Type B pancreatic cell (in vitro differentiated cells): ENCODE measurements around the gene M6PR. TPM values are rescaled to one million over a fixed set of nuclear protein-coding genes. Genes with fewer than 3 reads are reported as not detected.
"Not testable (repeated sequence)": the region's sequence is repeated elsewhere in the genome, so short reads cannot be mapped to it uniquely, and the experiment has no call there.

Experiments
- DNase-seq: peaks from one replicate; pipeline ENCODE4 v3.0.0; 2021; ENCODE audit warnings: mixed read lengths; ENCODE audit not compliant: unreplicated experiment; ENCODE audit errors: extremely low spot score
- H3K27ac Mint-ChIP-seq: 2 replicates; pipeline ENCODE4 v1.8.0; 2021; ENCODE audit warnings: mild to moderate bottlenecking, mixed read lengths
- H3K27me3 Mint-ChIP-seq: 2 replicates; pipeline ENCODE4 v1.8.0; 2021; ENCODE audit warnings: mixed read lengths
- H3K36me3 Mint-ChIP-seq: 2 replicates; pipeline ENCODE4 v1.8.0; 2021; ENCODE audit warnings: mixed read lengths
- H3K4me1 Mint-ChIP-seq: one replicate; pipeline ENCODE4 v1.8.0; 2021; ENCODE audit warnings: mixed read lengths; ENCODE audit not compliant: unreplicated experiment
- H3K4me3 Mint-ChIP-seq: 2 replicates; pipeline ENCODE4 v1.8.0; 2021; ENCODE audit warnings: mild to moderate bottlenecking, mixed read lengths
- H3K9me3 Mint-ChIP-seq: 2 replicates; pipeline ENCODE4 v1.8.0; 2021; ENCODE audit warnings: mixed read lengths
- total RNA-seq: library from RNA; stranded (reverse); gene quantifications from 2 replicates; pipeline ENCODE4 v1.2.1, GENCODE V29; 2021; ENCODE audit warnings: low replicate concordance
- TF ChIP-seq, protein P1 (sequence below): fragments of 200-600 bp; sonication (generic); conservative IDR thresholded peaks from 2 replicates; pipeline ENCODE4 v1.5.0; 2021; ENCODE audit warnings: antibody characterized with exemption, mild to moderate bottlenecking

M6PR gene
- total RNA-seq, 1 donor from 2014 or later = 129 TPM

DNA sequence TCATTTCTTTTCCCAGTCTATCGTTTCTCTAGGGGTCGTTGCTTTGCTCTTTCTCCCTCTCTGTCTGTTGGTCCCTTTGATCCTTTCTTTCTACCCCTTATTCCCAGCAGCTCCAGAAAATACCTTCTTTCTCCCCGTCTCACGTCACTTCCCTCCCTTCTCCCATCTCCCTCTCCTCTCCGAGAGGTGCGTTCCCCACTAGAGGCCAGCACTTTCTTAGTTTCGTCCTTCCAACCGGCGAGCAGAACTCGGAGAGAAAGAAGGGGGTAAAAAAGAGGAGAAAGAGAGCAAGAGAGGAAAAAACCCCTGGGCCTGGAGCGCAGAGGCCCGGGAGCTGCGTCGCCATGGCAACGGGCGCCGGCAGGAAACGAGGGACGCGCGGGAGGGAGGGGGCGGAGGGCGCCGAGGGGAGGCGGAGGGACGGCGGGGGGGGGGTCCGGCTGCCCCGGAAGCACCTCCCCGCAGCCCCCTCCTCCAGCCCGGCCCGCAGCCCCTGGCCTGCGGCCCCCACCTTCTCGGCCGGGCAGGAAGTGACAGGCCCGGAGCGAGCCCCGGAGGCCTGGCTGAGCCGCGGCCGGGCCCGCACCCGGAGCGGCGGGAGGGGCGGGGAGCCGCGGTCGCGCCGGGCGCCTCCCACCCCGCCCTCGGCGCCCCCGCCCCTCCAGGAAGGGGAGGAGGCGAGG lies 35.3 kb downstream of the M6PR start, which contains the start of gene PHC1:
Gene PHC1, plus strand, starts transcription at position 477 of the 683 bp plus-strand sequence. CDS start 3,169 bp downstream, outside the sequence.
- peak within 1 kb of the TSS; percentile 96 for H3K4me3 Mint-ChIP-seq
- H3K36me3 Mint-ChIP-seq, H3K27me3 Mint-ChIP-seq, H3K9me3 Mint-ChIP-seq: not testable (repeated sequence)
- TF ChIP-seq, protein P1, sequence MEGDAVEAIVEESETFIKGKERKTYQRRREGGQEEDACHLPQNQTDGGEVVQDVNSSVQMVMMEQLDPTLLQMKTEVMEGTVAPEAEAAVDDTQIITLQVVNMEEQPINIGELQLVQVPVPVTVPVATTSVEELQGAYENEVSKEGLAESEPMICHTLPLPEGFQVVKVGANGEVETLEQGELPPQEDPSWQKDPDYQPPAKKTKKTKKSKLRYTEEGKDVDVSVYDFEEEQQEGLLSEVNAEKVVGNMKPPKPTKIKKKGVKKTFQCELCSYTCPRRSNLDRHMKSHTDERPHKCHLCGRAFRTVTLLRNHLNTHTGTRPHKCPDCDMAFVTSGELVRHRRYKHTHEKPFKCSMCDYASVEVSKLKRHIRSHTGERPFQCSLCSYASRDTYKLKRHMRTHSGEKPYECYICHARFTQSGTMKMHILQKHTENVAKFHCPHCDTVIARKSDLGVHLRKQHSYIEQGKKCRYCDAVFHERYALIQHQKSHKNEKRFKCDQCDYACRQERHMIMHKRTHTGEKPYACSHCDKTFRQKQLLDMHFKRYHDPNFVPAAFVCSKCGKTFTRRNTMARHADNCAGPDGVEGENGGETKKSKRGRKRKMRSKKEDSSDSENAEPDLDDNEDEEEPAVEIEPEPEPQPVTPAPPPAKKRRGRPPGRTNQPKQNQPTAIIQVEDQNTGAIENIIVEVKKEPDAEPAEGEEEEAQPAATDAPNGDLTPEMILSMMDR = peak; percentile 55
- peak within 1 kb of the TSS; percentile 98 for H3K27ac Mint-ChIP-seq
- peaks cover 11% of the 10 kb centered on the region for H3K4me1 Mint-ChIP-seq
- peak; percentile 84 for DNase-seq

- peaks cover 11% of the 10 kb centered on the region for H3K4me1 Mint-ChIP-seq
- H3K27ac Mint-ChIP-seq = peak overlapping the region; percentile 98
- TF ChIP-seq, protein P1 = no peak
- no peaks in the 10 kb centered on the region for H3K9me3 Mint-ChIP-seq
- H3K27me3 Mint-ChIP-seq = no peaks in the 10 kb centered on the region
- peaks cover 3% of the 10 kb centered on the region for H3K36me3 Mint-ChIP-seq
- H3K4me3 Mint-ChIP-seq = peak overlapping the region; percentile 96
- DNase-seq = no peak
Observed at GRCh38 chr12:8913702-8914032, 35.8 kb downstream of the M6PR start.

- no peaks in the 10 kb centered on the region for H3K36me3 Mint-ChIP-seq
- peak overlapping the region; percentile 96 for H3K4me3 Mint-ChIP-seq
- no peak for DNase-seq
- H3K9me3 Mint-ChIP-seq = no peaks in the 10 kb centered on the region
- H3K27ac Mint-ChIP-seq = peak overlapping the region; percentile 98
- no peaks in the 10 kb centered on the region for H3K27me3 Mint-ChIP-seq
- TF ChIP-seq, protein P1 = peak; percentile 65
- peaks cover 11% of the 10 kb centered on the region for H3K4me1 Mint-ChIP-seq
Observed at GRCh38 chr12:8912914-8913313, 36.5 kb downstream of the M6PR start.

GRCh38 chr12:8911606-8912268 lies 37.7 kb downstream of the M6PR start:
- H3K9me3 Mint-ChIP-seq = no peaks in the 10 kb centered on the region
- no peaks in the 10 kb centered on the region for H3K27me3 Mint-ChIP-seq
- no peak for DNase-seq
- peaks cover 13% of the 10 kb centered on the region for H3K4me1 Mint-ChIP-seq
- H3K4me3 Mint-ChIP-seq = no peak overlapping the region
- H3K27ac Mint-ChIP-seq = peak overlapping the region; percentile 54
- H3K36me3 Mint-ChIP-seq = no peaks in the 10 kb centered on the region
- TF ChIP-seq, protein P1 = no peak

DNA sequence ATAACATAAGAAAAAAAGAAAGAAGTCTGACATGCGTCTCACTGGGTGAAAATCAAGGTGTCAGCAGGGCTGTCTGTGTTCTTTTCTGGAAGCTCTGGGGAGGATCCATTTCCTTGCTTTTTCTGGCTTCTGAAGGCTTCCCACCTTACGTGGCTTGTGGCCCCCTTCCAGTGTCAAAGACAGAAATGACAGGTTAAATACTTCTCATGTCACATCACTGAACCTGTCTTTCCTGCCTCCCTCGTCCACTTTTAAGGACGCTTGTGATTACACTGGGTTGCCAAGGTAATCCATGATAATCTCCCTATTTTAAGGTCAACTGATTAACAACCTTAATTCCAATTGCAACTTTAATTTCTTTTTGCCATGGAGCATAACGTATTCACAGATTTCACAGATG lies 39.7 kb downstream of the M6PR start:
- peaks cover 15% of the 10 kb centered on the region for H3K4me1 Mint-ChIP-seq

More for the DNA sequence above, 39.7 kb downstream of the M6PR start:
- Mint-ChIP-seq H3K4me3 (no peak overlapping the region), H3K27me3 (no peaks in the 10 kb centered on the region), H3K27ac (peak overlapping the region; percentile 64), H3K9me3 (no peaks in the 10 kb centered on the region), H3K36me3 (no peaks in the 10 kb centered on the region)
- DNase-seq = no peak
- TF ChIP-seq, protein P1 = no peak
